ENCODE results near the gene FOXA3. TPM values are rescaled to one million over a fixed set of nuclear protein-coding genes. Genes with fewer than 3 reads are reported as not detected.

Gene FOXA3
- total and polyA plus RNA-seq, 2 experiments from 2014 or later, result 11.1 to 17.5 TPM

DNA sequence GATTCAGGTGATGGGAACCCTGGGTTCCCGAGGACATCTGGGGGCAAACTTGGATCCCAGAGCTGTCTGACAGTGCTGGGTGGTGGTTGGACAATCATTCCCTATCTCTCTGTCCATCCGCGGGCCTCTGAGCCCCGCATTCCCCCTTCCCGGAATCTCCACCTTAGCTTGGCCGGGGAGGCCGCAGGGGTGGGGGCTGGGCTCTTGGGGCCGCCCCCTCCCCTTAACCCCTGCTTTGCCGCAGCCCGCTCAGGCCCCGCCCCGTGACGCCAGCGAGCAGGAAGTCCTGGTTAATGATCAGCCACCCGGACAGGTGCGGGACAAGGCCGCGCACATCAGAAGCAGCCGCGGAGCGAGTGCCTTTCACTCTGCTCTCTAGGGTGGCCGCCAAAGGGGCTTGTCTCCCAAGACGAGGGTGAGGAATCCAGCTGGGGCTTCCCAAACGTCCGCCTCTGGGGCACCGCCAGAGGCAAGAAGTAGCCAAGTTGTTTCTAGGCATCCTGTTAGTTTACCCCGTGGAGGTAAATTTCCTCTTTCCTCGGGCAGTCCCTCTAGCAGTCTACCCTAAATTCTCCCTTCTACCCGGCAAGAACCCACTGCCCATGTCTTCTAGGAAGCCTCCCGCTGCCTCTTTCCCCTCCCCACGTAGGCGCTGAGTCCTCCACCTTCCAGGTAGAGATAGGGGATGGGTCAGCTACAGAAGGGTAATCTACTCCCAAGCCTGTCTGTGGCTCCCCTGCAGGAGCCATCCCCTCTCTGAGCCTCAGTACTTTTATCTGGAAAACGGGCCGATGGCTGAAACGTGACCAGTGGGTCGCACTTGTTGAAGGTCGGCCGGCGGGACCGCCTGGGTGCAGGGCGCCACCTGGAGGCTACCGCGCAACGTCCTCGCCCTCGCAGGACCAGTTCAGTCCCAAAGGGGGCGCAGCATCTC, 18.8 kb downstream of the FOXA3 start (continued):
- TF ChIP-seq, protein P1, sequence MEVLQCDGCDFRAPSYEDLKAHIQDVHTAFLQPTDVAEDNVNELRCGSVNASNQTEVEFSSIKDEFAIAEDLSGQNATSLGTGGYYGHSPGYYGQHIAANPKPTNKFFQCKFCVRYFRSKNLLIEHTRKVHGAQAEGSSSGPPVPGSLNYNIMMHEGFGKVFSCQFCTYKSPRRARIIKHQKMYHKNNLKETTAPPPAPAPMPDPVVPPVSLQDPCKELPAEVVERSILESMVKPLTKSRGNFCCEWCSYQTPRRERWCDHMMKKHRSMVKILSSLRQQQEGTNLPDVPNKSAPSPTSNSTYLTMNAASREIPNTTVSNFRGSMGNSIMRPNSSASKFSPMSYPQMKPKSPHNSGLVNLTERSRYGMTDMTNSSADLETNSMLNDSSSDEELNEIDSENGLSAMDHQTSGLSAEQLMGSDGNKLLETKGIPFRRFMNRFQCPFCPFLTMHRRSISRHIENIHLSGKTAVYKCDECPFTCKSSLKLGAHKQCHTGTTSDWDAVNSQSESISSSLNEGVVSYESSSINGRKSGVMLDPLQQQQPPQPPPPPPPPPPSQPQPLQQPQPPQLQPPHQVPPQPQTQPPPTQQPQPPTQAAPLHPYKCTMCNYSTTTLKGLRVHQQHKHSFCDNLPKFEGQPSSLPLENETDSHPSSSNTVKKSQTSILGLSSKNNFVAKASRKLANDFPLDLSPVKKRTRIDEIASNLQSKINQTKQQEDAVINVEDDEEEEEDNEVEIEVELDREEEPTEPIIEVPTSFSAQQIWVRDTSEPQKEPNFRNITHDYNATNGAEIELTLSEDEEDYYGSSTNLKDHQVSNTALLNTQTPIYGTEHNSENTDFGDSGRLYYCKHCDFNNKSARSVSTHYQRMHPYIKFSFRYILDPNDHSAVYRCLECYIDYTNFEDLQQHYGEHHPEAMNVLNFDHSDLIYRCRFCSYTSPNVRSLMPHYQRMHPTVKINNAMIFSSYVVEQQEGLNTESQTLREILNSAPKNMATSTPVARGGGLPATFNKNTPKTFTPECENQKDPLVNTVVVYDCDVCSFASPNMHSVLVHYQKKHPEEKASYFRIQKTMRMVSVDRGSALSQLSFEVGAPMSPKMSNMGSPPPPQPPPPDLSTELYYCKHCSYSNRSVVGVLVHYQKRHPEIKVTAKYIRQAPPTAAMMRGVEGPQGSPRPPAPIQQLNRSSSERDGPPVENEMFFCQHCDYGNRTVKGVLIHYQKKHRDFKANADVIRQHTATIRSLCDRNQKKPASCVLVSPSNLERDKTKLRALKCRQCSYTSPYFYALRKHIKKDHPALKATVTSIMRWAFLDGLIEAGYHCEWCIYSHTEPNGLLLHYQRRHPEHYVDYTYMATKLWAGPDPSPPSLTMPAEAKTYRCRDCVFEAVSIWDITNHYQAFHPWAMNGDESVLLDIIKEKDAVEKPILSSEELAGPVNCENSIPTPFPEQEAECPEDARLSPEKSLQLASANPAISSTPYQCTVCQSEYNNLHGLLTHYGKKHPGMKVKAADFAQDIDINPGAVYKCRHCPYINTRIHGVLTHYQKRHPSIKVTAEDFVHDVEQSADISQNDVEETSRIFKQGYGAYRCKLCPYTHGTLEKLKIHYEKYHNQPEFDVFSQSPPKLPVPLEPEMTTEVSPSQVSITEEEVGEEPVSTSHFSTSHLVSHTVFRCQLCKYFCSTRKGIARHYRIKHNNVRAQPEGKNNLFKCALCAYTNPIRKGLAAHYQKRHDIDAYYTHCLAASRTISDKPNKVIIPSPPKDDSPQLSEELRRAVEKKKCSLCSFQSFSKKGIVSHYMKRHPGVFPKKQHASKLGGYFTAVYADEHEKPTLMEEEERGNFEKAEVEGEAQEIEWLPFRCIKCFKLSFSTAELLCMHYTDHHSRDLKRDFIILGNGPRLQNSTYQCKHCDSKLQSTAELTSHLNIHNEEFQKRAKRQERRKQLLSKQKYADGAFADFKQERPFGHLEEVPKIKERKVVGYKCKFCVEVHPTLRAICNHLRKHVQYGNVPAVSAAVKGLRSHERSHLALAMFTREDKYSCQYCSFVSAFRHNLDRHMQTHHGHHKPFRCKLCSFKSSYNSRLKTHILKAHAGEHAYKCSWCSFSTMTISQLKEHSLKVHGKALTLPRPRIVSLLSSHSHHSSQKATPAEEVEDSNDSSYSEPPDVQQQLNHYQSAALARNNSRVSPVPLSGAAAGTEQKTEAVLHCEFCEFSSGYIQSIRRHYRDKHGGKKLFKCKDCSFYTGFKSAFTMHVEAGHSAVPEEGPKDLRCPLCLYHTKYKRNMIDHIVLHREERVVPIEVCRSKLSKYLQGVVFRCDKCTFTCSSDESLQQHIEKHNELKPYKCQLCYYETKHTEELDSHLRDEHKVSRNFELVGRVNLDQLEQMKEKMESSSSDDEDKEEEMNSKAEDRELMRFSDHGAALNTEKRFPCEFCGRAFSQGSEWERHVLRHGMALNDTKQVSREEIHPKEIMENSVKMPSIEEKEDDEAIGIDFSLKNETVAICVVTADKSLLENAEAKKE (CRISPR knock-in tag; IDR thresholded peaks at IDR 0.05), result 0 out of 2 replicates have a peak, but pooled peaks have one; percentile 13
- peak; percentile 66 for TF ChIP-seq POLR2AphosphoS5 (IDR thresholded peaks at IDR 0.05; ENCODE audit: low read depth)
- peak; percentile 85 for TF ChIP-seq CREB1 (CRISPR knock-in tag; IDR thresholded peaks at IDR 0.05; ENCODE audit: low read depth)
- TF ChIP-seq, protein P2, sequence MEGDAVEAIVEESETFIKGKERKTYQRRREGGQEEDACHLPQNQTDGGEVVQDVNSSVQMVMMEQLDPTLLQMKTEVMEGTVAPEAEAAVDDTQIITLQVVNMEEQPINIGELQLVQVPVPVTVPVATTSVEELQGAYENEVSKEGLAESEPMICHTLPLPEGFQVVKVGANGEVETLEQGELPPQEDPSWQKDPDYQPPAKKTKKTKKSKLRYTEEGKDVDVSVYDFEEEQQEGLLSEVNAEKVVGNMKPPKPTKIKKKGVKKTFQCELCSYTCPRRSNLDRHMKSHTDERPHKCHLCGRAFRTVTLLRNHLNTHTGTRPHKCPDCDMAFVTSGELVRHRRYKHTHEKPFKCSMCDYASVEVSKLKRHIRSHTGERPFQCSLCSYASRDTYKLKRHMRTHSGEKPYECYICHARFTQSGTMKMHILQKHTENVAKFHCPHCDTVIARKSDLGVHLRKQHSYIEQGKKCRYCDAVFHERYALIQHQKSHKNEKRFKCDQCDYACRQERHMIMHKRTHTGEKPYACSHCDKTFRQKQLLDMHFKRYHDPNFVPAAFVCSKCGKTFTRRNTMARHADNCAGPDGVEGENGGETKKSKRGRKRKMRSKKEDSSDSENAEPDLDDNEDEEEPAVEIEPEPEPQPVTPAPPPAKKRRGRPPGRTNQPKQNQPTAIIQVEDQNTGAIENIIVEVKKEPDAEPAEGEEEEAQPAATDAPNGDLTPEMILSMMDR (conservative IDR thresholded peaks at IDR 0.05; ENCODE audit: low read depth in 2 of 2), result peak; percentile 99 to 100

DNA sequence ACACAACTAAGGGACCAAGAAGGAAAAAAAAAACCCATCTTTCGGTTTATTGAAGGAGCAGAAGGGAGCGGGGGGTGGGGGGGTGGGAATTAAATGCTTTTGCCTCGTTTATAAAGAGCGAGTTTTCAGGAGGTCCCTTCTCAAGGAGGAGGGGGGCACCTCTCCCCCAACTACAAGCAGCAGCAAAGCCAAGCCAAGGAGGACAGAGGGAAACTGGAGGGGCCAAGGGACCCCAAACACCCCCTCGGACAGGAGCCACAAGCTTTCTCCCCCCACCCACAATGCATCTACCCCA, 19.4 kb downstream of the FOXA3 start:
- Histone ChIP-seq H3K79me2 (replicated peaks; ENCODE audit: insufficient read depth) (0 out of 2 replicates have a peak, but pooled peaks cover 5% of the 10 kb centered on the region), H3K4me1 (ENCODE audit: insufficient read depth) (peaks cover 27% of the 10 kb centered on the region), H3K9me2 (ENCODE audit: insufficient read depth) (no peaks in the 10 kb centered on the region), H2AFZ (no peak overlapping the region), H3K27ac (ENCODE audit: low read depth) (no peak overlapping the region), H3K4me2 (peak overlapping the region; percentile 81; the same call in 1 of the 2 replicates), H4K20me1 (replicated peaks; ENCODE audit: insufficient read depth) (0 out of 2 replicates have a peak, but pooled peaks cover 4% of the 10 kb centered on the region), H3K27me3 (ENCODE audit: insufficient read depth) (no peaks in the 10 kb centered on the region), H3K36me3 (ENCODE audit: insufficient read depth) (no peaks in the 10 kb centered on the region), H3K4me3 (0 out of 2 replicates have a peak overlapping the region, but pooled peaks have one; percentile 32), H3F3A (replicated peaks; ENCODE audit: low read depth) (peaks cover 24% of the 10 kb centered on the region; the same call in 1 of the 2 replicates)
- ATAC-seq (no peak), DNase-seq (ENCODE audit: low spot score) (no peak)
- H3K27ac Mint-ChIP-seq, result peak overlapping the region; percentile 97; the same call in 1 of the 2 replicates
- peak overlapping the region; percentile 75 for H3K4me3 Mint-ChIP-seq
- H3K36me3 Mint-ChIP-seq (ENCODE audit: low read depth), result peaks cover 8% of the 10 kb centered on the region
- peaks cover 29% of the 10 kb centered on the region for H3K27me3 Mint-ChIP-seq (ENCODE audit: insufficient read depth, low read depth, poor library complexity)
- H3K9me3 Mint-ChIP-seq, result peaks cover 2% of the 10 kb centered on the region; the same call in 1 of the 3 replicates
- peaks cover 33% of the 10 kb centered on the region for H3K4me1 Mint-ChIP-seq
- TF ChIP-seq, protein P1 (CRISPR knock-in tag; IDR thresholded peaks at IDR 0.05), result no peak
- TF ChIP-seq ZNF114 (CRISPR knock-in tag; IDR thresholded peaks at IDR 0.05), result no peak
